G401.6 (cell line): ENCODE measurements around the gene ATP6V1G1.

Source experiments
- FAIRE-seq: peaks from 2 replicates; lab custom pipeline; 2012; peaks lifted over from hg19 to GRCh38; lab: Jason Lieb, UNC

The ATP6V1G1 gene

GRCh38 chr9:114613087-114613486, 25.5 kb downstream of the ATP6V1G1 start:
- FAIRE-seq, result no peak

- no peak for FAIRE-seq
These were observed 26.4 kb downstream of the ATP6V1G1 start for GRCh38 chr9:114613919-114614318.

- FAIRE-seq, result no peak
These were observed 26.8 kb downstream of the ATP6V1G1 start for GRCh38 chr9:114614373-114614772.

- FAIRE-seq, result no peak
These were observed 29.3 kb downstream of the ATP6V1G1 start for GRCh38 chr9:114616684-114617520.

- FAIRE-seq, result no peak
These were observed 31.7 kb downstream of the ATP6V1G1 start for GRCh38 chr9:114619191-114619761.

- no peak for FAIRE-seq
These were observed 34.0 kb downstream of the ATP6V1G1 start for GRCh38 chr9:114621561-114621960.

- no peak for FAIRE-seq
These were observed 34.5 kb downstream of the ATP6V1G1 start for GRCh38 chr9:114621975-114622609.

GRCh38 chr9:114624677-114625076, 37.1 kb downstream of the ATP6V1G1 start:
- FAIRE-seq, result no peak

- no peak for FAIRE-seq
These were observed 38.9 kb downstream of the ATP6V1G1 start for GRCh38 chr9:114626415-114627020.

- no peak for FAIRE-seq
These were observed 40.0 kb downstream of the ATP6V1G1 start for GRCh38 chr9:114627553-114627952.

- no peak for FAIRE-seq
These were observed 42.1 kb downstream of the ATP6V1G1 start for GRCh38 chr9:114629563-114630090.

GRCh38 chr9:114631166-114631565, 43.6 kb downstream of the ATP6V1G1 start:
- FAIRE-seq, result no peak

- FAIRE-seq, result no peak
These were observed 46.0 kb downstream of the ATP6V1G1 start for GRCh38 chr9:114633438-114634089.

- FAIRE-seq, result no peak
These were observed 46.8 kb downstream of the ATP6V1G1 start for GRCh38 chr9:114634387-114634786.

GRCh38 chr9:114638404-114638803, 50.8 kb downstream of the ATP6V1G1 start:
- no peak for FAIRE-seq

- no peak for FAIRE-seq
These were observed 54.4 kb downstream of the ATP6V1G1 start for GRCh38 chr9:114641967-114642366.

- no peak for FAIRE-seq
These were observed 55.4 kb downstream of the ATP6V1G1 start for GRCh38 chr9:114643001-114643400.

GRCh38 chr9:114643896-114644295, 56.3 kb downstream of the ATP6V1G1 start:
- FAIRE-seq, result no peak
